HepG2 (cell line): ENCODE measurements around the gene TFB1M. TPM values are rescaled to one million over a fixed set of nuclear protein-coding genes. Genes with fewer than 3 reads are reported as not detected.
A peak's percentile ranks its signal among the peaks of the same experiment; 100 is the strongest.

Experiments
- JUNB ChIP-seq: sonication (generic); formaldehyde crosslinking; IDR thresholded peaks from 2 replicates; pipeline ENCODE4 v1.8.0; 2022; ENCODE audit warnings: missing genetic modification reagents, mild to moderate bottlenecking, borderline replicate concordance
- POGZ ChIP-seq: sonication (generic); formaldehyde crosslinking; IDR thresholded peaks from 2 replicates; pipeline ENCODE4 v1.4.0; 2020; ENCODE audit warnings: mild to moderate bottlenecking, missing genetic modification reagents
- SOX5 ChIP-seq: IDR thresholded peaks from 2 replicates; pipeline ENCODE4 v1.6.1; 2016; ENCODE audit warnings: borderline replicate concordance
- TEAD3 ChIP-seq: optimal IDR thresholded peaks from 2 replicates; pipeline ENCODE3; 2016; ENCODE audit warnings: borderline replicate concordance
- ZFYVE20 ChIP-seq: sonication (generic); formaldehyde crosslinking; IDR thresholded peaks from 2 replicates; pipeline ENCODE4 v1.8.0; 2023; ENCODE audit warnings: low read depth, mild to moderate bottlenecking, moderate library complexity, missing genetic modification reagents, borderline replicate concordance
- ZNF3 ChIP-seq: IDR thresholded peaks from 2 replicates; pipeline ENCODE4 v1.7.0; 2017; ENCODE audit warnings: inconsistent platforms
- ZNF616 ChIP-seq: sonication (generic); formaldehyde crosslinking; IDR thresholded peaks from 2 replicates; pipeline ENCODE4 v1.5.0; 2020; ENCODE audit warnings: low read depth, mild to moderate bottlenecking, missing genetic modification reagents
- ZNF792 ChIP-seq: IDR thresholded peaks from 2 replicates; pipeline ENCODE4 v1.6.1; 2016
- polyA plus RNA-seq, 8 experiments: library from polyadenylated mRNA; depleted of rRNA in 3 of 8; stranded (reverse) in 7 of 8; unstranded in 1 of 8; fragments of >200 nt; fragmentation: Illumina TruSeq in 4 of 8; extraction: Trizol in 4 of 8; gene quantifications; 2 replicates each; pipeline versions ENCODE4 v1.2.1 to v1.2.3, GENCODE V29; 2011 to 2016; ENCODE audit warnings: low read depth in 4 of 8, missing spikeins in 1 of 8, mixed read lengths in 1 of 8; ENCODE audit not compliant: insufficient read depth in 1 of 8
- total RNA-seq, 5 experiments: library from RNA; depleted of rRNA; stranded (reverse); fragments of >200 nt; fragmentation: Illumina TruSeq; extraction: Trizol; gene quantifications; 2 replicates each; pipeline ENCODE4 v1.2.3, GENCODE V29; 2016; ENCODE audit warnings: low read depth in 1 of 5
- TF ChIP-seq, protein P1 (sequence below): sonication (generic); formaldehyde crosslinking; IDR thresholded peaks from 2 replicates; pipeline ENCODE4 v1.5.0; 2020; ENCODE audit warnings: missing genetic modification reagents, mild to moderate bottlenecking, borderline replicate concordance
- TF ChIP-seq, protein P2 (sequence below): IDR thresholded peaks from 2 replicates; pipeline ENCODE4 v1.6.1; 2016; ENCODE audit warnings: control low read depth
- TF ChIP-seq, protein P3 (sequence below): sonication (generic); formaldehyde crosslinking; IDR thresholded peaks from 2 replicates; pipeline ENCODE4 v1.4.0; 2020; ENCODE audit warnings: missing genetic modification reagents
- TF ChIP-seq, protein P4 (sequence below): sonication (generic); formaldehyde crosslinking; IDR thresholded peaks from 2 replicates; pipeline ENCODE4 v1.4.0; 2020; ENCODE audit warnings: missing genetic modification reagents, mild to moderate bottlenecking, borderline replicate concordance
- TF ChIP-seq, protein P5 (sequence below): sonication (generic); formaldehyde crosslinking; IDR thresholded peaks from 2 replicates; pipeline ENCODE4 v1.8.0; 2022; ENCODE audit warnings: mild to moderate bottlenecking, missing genetic modification reagents, moderate library complexity
- TF ChIP-seq, protein P6 (sequence below): sonication (generic); formaldehyde crosslinking; IDR thresholded peaks from 2 replicates; pipeline ENCODE4 v1.4.0; 2020; ENCODE audit warnings: missing genetic modification reagents

Gene TFB1M
- total and polyA plus RNA-seq, 2 of the 13 experiments (the other 11 are each of a cell fraction or from before 2014, with no cell fraction given), result 91.4 to 122 TPM

DNA sequence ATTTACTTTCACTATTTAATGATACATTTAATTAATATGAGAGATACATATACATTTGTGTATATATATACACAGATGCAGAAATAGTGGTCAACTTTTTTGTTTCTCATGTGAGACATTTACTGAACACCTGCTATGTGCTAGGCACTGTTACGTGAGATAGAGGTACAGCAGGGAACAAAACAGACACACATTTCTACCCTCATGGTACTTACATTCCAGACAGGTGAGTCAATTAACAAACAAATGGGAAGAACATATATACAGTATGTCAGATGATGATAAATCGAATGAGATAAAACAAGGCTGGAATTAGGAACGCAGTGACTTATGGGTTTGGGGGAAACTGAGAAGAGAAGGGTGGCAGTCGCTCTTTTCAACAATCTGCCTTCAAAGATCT, 5.1 kb downstream of the TFB1M start (continued):
- TF ChIP-seq, protein P1, sequence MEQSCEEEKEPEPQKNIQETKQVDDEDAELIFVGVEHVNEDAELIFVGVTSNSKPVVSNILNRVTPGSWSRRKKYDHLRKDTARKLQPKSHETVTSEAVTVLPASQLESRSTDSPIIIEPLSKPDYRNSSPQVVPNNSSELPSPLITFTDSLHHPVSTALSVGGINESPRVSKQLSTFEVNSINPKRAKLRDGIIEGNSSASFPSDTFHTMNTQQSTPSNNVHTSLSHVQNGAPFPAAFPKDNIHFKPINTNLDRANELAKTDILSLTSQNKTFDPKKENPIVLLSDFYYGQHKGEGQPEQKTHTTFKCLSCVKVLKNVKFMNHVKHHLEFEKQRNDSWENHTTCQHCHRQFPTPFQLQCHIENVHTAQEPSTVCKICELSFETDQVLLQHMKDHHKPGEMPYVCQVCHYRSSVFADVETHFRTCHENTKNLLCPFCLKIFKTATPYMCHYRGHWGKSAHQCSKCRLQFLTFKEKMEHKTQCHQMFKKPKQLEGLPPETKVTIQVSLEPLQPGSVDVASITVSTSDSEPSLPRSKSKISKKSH (CRISPR knock-in tag), result no peak
- TF ChIP-seq ZNF616 (CRISPR knock-in tag), result no peak
- no peak for TF ChIP-seq ZFYVE20 (CRISPR knock-in tag)
- peak; percentile 55 for TF ChIP-seq TEAD3 (CRISPR knock-in tag)
- TF ChIP-seq ZNF3 (CRISPR knock-in tag), result peak; percentile 60; the same call in 1 of the 2 replicates
- peak; percentile 69; the same call in 1 of the 2 replicates for TF ChIP-seq JUNB (CRISPR knock-in tag)
- TF ChIP-seq ZNF792 (CRISPR knock-in tag), result peak; percentile 100
- TF ChIP-seq, protein P2, sequence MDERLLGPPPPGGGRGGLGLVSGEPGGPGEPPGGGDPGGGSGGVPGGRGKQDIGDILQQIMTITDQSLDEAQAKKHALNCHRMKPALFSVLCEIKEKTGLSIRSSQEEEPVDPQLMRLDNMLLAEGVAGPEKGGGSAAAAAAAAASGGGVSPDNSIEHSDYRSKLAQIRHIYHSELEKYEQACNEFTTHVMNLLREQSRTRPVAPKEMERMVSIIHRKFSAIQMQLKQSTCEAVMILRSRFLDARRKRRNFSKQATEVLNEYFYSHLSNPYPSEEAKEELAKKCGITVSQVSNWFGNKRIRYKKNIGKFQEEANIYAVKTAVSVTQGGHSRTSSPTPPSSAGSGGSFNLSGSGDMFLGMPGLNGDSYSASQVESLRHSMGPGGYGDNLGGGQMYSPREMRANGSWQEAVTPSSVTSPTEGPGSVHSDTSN (CRISPR knock-in tag), result no peak
- TF ChIP-seq, protein P3, sequence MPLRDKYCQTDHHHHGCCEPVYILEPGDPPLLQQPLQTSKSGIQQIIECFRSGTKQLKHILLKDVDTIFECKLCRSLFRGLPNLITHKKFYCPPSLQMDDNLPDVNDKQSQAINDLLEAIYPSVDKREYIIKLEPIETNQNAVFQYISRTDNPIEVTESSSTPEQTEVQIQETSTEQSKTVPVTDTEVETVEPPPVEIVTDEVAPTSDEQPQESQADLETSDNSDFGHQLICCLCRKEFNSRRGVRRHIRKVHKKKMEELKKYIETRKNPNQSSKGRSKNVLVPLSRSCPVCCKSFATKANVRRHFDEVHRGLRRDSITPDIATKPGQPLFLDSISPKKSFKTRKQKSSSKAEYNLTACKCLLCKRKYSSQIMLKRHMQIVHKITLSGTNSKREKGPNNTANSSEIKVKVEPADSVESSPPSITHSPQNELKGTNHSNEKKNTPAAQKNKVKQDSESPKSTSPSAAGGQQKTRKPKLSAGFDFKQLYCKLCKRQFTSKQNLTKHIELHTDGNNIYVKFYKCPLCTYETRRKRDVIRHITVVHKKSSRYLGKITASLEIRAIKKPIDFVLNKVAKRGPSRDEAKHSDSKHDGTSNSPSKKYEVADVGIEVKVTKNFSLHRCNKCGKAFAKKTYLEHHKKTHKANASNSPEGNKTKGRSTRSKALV (CRISPR knock-in tag), result no peak
- TF ChIP-seq, protein P4, sequence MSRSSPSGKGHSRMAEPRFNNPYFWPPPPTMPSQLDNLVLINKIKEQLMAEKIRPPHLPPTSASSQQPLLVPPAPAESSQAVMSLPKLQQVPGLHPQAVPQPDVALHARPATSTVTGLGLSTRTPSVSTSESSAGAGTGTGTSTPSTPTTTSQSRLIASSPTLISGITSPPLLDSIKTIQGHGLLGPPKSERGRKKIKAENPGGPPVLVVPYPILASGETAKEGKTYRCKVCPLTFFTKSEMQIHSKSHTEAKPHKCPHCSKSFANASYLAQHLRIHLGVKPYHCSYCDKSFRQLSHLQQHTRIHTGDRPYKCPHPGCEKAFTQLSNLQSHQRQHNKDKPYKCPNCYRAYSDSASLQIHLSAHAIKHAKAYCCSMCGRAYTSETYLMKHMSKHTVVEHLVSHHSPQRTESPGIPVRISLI (CRISPR knock-in tag), result no peak
- TF ChIP-seq, protein P5, sequence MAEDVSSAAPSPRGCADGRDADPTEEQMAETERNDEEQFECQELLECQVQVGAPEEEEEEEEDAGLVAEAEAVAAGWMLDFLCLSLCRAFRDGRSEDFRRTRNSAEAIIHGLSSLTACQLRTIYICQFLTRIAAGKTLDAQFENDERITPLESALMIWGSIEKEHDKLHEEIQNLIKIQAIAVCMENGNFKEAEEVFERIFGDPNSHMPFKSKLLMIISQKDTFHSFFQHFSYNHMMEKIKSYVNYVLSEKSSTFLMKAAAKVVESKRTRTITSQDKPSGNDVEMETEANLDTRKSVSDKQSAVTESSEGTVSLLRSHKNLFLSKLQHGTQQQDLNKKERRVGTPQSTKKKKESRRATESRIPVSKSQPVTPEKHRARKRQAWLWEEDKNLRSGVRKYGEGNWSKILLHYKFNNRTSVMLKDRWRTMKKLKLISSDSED (CRISPR knock-in tag), result no peak
- 0 out of 2 replicates have a peak, but pooled peaks have one; percentile 36 for TF ChIP-seq POGZ (CRISPR knock-in tag)
- TF ChIP-seq, protein P6, sequence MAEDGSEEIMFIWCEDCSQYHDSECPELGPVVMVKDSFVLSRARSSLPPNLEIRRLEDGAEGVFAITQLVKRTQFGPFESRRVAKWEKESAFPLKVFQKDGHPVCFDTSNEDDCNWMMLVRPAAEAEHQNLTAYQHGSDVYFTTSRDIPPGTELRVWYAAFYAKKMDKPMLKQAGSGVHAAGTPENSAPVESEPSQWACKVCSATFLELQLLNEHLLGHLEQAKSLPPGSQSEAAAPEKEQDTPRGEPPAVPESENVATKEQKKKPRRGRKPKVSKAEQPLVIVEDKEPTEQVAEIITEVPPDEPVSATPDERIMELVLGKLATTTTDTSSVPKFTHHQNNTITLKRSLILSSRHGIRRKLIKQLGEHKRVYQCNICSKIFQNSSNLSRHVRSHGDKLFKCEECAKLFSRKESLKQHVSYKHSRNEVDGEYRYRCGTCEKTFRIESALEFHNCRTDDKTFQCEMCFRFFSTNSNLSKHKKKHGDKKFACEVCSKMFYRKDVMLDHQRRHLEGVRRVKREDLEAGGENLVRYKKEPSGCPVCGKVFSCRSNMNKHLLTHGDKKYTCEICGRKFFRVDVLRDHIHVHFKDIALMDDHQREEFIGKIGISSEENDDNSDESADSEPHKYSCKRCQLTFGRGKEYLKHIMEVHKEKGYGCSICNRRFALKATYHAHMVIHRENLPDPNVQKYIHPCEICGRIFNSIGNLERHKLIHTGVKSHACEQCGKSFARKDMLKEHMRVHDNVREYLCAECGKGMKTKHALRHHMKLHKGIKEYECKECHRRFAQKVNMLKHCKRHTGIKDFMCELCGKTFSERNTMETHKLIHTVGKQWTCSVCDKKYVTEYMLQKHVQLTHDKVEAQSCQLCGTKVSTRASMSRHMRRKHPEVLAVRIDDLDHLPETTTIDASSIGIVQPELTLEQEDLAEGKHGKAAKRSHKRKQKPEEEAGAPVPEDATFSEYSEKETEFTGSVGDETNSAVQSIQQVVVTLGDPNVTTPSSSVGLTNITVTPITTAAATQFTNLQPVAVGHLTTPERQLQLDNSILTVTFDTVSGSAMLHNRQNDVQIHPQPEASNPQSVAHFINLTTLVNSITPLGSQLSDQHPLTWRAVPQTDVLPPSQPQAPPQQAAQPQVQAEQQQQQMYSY (CRISPR knock-in tag), result no peak
- TF ChIP-seq SOX5, result no peak
